Measurements from ENCODE around the gene RXFP4.
"Not testable (repeated sequence)": the region's sequence is repeated elsewhere in the genome, so short reads cannot be mapped to it uniquely, and the experiment has no call there.

The RXFP4 gene

DNA sequence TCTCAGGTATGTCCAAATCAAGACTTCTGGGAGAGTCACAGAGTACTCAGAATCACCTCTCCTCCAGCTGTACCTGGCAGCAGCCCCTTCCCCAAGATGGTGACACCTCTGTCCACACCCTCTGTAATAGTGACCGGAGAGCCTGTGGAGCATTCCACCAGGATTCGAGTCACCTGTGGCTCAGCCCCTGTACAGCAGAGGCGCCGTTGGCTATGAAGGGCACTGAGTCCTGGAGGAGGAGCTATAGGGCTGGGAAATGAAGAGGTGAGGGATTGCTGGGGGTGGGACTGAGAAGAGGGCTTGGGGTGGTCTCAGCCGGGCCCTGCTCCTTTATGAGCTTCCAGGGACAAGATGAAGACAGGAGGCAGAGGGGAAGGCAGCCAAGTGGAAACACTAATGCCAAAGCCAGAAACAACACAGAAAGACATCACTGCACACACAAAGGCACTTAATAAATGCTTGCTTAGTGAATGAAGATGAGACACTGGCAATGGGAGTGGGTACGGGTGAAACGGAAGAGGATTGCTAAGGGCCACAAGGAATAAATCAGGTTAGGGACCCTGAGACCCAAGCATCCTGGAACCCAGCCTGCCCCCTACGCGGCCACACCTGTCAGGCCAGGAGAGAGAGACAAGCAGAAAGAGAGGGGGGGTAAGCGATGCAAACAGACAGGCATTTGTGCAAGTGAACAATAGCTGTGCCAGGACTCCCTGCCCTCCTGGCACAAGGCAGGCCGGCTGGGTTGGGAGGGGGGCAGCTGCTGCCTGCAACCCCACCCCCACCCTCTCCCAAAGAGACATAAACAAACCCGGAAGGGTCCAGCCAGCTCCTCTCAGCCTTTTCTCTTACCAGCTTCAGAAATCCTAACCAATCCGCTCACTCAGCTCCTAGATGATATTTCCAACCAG lies 33.0 kb downstream of the RXFP4 start:
- in situ Hi-C loops (cut with MboI; ENCODE audit: low pct_unique_long_range_greater_than_20kb, low sequenced_read_pairs), result no loop called here
- no peak for DNase-seq

GRCh38 chr1:155975375-155976061 lies 34.1 kb downstream of the RXFP4 start:
- peak; percentile 42 for DNase-seq
- in situ Hi-C loops (cut with MboI; ENCODE audit: low pct_unique_long_range_greater_than_20kb, low sequenced_read_pairs), result no loop called here

DNA sequence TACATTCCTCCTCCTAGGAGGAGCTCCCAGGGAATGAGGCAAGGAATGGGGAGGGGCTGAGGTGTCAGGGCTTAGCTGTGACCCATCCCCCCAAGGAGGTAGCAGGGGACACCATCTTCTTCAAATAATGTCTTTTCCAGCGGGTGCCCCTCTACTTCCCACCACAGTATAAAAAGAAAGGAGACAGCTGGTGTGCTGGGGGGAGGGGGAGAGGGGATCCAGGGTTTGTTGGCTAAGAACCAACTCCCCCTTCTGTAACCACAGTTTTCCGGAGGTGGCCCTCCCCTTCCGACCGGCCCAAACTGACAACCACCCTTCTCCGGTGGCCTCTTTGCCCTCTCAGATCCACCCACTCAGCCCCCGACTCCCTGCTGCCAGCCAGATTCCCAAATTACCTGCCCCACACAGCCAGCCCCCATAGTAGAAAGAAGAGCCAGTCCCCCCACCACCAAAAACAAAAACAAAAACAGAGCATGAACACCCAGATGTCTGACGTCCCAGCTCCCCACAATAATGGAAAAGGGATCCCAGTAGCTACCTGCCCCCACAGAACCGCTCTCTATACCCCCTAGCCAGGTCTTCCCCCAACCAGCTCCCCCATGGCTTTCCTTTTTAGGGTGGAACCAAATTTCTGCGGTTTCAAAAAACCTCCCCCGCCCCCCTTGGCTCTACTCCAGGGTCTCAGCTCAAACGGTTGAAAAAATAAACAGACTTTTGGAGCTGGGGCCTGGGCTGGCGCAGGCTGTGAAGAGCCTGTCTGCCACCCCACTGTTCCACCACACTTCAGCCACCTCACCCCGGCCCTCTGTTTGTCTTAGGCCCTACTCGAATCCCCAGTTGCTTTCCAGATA lies 34.8 kb downstream of the RXFP4 start:
- peak; percentile 98 for DNase-seq
- in situ Hi-C loops (cut with MboI; ENCODE audit: low pct_unique_long_range_greater_than_20kb, low sequenced_read_pairs), result no loop called here

DNA sequence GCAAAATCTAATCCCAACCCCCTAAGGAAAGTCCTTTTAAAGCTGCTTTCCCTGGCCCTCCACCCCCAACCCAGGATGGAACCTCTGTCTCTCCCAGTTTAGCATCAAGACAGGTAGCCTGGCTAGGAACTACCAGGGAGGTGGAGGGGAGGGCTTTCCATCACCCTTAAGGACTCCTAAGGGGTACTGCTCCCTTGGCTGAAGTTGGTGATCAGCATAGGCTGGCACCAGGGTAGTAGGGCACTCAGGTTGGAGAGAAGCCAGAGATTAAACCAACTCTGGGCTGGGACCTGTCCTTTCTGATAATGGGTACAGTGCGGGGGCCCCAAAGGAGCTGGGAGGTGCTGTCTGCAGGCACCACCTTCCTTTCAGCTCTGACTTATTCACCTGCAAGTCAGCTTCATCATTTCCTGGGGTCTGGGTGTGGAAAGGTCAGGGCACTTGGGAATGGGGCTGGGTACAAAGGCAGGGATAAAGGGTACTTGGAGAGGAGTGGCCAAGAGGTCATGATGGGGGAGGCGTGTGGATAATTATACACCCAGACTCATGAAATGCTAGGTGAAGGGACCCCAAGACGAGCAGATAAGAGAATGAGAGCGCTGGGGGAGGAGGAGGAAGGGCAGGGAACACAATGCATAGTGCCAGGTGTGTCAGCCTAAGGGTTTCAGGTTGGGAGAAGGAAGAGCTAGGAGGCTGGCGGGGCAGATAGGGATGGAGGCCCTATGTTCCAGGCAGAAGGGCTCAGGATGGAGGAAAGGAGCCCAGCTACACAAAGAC lies 35.7 kb downstream of the RXFP4 start:
- in situ Hi-C loops (cut with MboI; ENCODE audit: low pct_unique_long_range_greater_than_20kb, low sequenced_read_pairs), result no loop called here
- DNase-seq, result peak; percentile 30

GRCh38 chr1:155977690-155978324 lies 36.4 kb downstream of the RXFP4 start:
- peak; percentile 45 for DNase-seq
- in situ Hi-C loops (cut with MboI; ENCODE audit: low pct_unique_long_range_greater_than_20kb, low sequenced_read_pairs), result no loop called here

DNA sequence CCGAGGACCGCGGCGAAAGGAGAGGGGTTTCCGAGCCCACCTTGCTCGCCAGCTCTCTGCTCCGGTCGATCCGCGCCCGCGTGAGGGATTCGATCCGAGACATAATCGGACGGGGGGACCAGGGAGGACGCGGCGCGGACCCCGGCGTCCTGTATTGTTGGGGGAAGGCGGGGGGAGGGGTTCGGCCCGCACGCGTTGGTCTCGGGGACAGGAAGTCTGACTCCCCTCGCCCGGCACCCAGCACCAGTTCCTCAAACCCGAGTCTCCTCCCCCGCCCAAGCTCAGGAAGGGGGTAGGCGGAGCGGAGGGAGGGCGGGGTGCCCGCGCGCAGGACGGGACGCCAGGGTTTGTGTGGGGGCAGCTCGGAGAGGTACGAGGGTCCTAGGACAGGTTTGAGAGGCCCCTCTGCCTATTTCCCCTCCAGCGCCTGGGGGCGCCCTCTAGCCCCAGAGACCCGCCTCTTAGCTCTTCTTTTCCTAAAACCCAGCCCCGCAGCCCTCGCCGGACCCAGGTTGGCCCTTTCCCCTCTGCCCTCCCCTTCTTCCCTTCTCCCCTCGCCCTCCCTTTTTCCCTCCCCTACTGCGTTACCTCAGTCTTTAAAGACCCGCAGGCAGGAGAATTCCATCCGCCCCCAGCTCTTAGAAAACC lies 37.0 kb downstream of the RXFP4 start, which contains the start of gene ARHGEF2:
Gene ARHGEF2, minus strand, starts transcription at position 223 of the 648 bp plus-strand sequence. Its CDS starts 120 bp downstream, at position 103.
- in situ Hi-C loops (cut with MboI; ENCODE audit: low pct_unique_long_range_greater_than_20kb, low sequenced_read_pairs), result no loop called here
- DNase-seq, result peak; percentile 94

- in situ Hi-C loops (cut with MboI; ENCODE audit: low pct_unique_long_range_greater_than_20kb, low sequenced_read_pairs), result no loop called here
- no peak for DNase-seq
Measured at GRCh38 chr1:155978973-155979429, 37.6 kb downstream of the RXFP4 start.

DNA sequence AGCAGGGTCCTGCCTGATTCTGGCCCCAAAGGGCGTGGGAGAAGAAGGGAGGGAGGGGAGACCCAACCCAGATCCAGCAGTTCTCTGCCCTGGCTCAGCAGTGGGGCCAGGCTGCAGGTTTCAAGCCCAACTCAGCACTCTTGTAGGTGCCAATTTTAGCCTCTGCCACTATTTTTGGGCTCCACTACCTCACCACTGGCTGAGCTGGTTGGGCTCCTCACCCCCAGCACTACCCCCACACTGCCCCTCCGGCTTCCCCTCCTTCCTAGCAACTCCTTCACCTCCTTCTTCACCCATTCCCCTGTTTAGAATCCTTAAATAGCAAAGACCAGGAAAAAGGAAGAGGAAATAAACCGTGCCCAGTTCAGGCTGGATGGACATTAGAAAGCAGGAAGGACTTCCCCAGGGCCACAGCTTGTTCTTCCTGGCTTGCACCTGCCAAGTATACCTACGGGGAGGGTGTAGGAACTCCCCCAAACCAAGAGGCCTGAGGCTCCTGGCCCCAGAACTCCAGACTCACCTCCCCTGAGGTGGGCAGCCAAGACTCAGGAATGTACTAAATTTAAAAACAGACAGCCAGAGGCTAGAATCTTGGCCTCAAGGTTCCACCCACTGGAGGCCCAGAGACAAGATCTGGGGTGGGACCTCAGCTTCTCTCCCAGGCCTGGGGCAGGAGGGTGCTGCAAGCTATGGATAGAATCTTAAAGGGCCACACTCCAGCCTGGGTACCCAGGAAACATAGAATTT lies 38.3 kb downstream of the RXFP4 start:
- in situ Hi-C loops (cut with MboI; ENCODE audit: low pct_unique_long_range_greater_than_20kb, low sequenced_read_pairs), result no loop called here

DNA sequence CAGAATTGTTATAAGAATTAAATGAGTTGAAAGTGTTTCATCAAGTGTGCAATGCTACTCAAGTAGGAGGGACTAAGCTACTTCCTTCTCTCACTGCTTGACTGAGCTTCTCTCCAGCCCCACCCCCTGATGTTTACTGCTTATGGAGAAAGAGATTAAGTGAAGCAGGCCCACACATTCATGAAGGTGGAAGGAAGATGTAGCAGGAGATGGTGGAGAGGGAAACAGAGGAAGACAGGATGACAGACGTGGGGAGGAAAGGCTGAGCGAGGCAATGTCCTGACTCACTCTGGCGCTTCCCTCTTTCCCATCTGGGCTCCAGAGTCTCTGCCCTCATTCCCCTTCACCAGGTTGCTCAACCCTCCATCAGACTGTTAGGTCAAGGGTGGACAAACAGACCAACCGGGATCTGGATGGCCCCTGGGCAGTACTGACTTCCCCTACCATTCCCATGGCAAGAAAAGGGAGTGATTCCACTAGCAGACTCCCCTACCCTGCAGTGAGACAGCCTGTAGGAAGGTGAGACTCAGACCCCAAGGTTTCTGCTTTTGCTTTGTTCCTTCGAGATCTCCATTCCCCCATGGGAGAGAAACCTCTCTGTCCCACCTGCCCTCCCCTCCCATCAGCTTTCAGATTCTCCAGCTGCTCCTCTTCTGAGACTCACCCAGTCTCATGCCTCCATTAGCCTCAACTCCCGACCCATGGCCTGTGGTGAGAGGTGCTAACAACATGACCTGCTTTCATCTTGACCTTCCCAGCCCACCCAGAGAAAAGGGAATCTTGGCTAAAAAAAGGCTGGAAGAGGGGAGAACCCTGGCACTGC lies 40.0 kb downstream of the RXFP4 start:
- in situ Hi-C loops (cut with MboI; ENCODE audit: low pct_unique_long_range_greater_than_20kb, low sequenced_read_pairs), result no loop called here
- peak; percentile 73 for DNase-seq

More for the DNA sequence above, 38.3 kb downstream of the RXFP4 start:
- DNase-seq, result peak; percentile 54

DNA sequence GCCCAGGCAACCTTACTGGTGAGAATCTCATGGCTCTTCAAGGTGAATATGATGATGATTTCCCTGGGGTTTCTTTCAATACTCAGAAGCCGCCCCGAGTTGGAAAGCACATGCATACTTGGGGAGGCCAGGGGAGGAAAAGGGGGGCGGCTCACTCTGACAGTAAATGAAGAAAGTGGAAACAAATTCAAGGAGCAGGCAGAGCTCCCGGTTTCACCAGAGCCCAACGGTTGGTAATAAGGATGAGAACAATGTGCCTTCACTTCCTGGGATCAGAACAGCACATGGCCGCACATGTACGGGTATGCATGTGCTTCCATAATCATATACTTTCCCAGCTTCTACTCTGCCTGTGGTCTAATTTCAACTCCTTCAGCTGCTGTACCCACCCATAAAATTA lies 40.7 kb downstream of the RXFP4 start:
- DNase-seq, result no peak
- in situ Hi-C loops (cut with MboI; ENCODE audit: low pct_unique_long_range_greater_than_20kb, low sequenced_read_pairs), result no loop called here

- DNase-seq, result no peak
- in situ Hi-C loops (cut with MboI; ENCODE audit: low pct_unique_long_range_greater_than_20kb, low sequenced_read_pairs), result no loop called here
Measured at GRCh38 chr1:155983191-155984024, 42.0 kb downstream of the RXFP4 start.

DNA sequence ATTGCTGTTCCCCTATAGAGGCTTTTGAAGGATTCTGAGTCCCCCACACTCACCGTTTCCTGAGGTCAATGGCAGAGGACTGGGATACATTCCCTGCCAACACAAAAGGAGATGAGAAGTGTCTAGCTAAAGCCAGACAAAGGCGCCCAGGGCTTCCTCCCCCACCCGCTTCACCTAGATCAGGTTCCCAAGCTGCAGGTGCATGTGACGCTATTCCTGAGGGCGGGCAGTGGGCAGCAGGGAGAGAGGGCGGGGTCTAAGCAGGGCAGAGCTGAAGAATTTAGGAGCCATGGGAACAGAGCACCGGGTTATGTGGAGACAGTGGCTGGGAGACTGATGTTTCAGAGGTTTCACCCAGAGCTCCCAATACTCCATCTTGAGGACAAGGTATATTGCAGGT lies 42.9 kb downstream of the RXFP4 start:
- in situ Hi-C loops (cut with MboI; ENCODE audit: low pct_unique_long_range_greater_than_20kb, low sequenced_read_pairs), result no loop called here
- DNase-seq, result no peak

DNA sequence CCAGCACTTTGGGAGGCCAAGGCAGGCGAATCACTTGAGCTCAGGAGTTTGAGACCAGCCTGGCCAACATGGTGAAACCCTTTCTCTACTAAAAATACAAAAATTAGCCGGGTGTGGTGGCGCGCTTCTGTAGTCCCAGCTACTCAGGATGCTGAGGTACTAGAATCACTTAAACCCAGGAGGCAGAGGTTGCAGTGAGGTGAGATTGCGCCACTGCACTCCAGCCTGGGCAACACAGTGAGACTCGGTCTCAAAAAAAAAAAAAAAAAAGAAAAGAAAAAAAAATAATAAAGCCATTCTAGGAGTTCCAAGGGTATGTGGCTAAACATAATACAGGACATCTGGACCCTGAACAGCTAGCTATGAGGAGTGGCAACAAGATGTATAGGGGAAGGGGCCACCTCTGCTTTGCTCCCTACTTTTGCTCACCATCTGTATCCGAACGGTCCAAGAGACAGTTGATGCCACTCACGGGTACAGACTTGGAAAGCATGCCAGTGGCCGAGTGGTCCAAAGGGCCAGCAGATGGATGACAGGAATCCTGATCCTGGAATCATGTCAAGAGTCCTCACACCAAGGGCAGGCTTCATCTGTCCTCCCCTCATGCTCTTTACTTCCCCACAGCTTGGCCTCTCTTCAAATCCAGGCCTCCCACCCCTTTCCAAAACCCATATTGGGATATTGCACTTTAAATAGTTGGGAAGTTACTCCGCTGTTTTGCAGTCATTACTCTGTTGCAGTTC lies 43.6 kb downstream of the RXFP4 start:
- in situ Hi-C loops (cut with MboI; ENCODE audit: low pct_unique_long_range_greater_than_20kb, low sequenced_read_pairs); DNase-seq: not testable (repeated sequence)

- DNase-seq, result peak; percentile 88
- in situ Hi-C loops (cut with MboI; ENCODE audit: low pct_unique_long_range_greater_than_20kb, low sequenced_read_pairs), result no loop called here
Measured at GRCh38 chr1:155989242-155990004, 48.0 kb downstream of the RXFP4 start.
